SK-N-SH (cell line): ENCODE data around the gene ARHGEF17. TPM values are rescaled to one million over a fixed set of nuclear protein-coding genes. Genes with fewer than 3 reads are reported as not detected.

Source experiments
- CTCF ChIA-PET: fragments of 300-600, 350-600 bp; formaldehyde crosslinking; extraction: SDS; loops from one replicate; lab custom pipeline; 2021; lab: Yijun Ruan, JAX
- POLR2A ChIA-PET: fragments of 350-600 bp; sonication (Branson Sonifier 250); formaldehyde crosslinking; extraction: SDS; loops from one replicate; lab custom pipeline; 2020; ENCODE audit warnings: antibody characterized with exemption, inconsistent platforms; lab: Yijun Ruan, JAX
- DNase-seq: peaks from one replicate; pipeline ENCODE4 v3.0.0; 2012
- H2AFZ ChIP-seq: fragments of 200-600 bp; sonication (generic); 2 replicates; pipeline ENCODE4 v1.8.1; 2016; ENCODE audit warnings: antibody characterized with exemption, mild to moderate bottlenecking, low read depth
- H3F3A ChIP-seq: fragments of 200-600 bp; sonication (generic); replicated peaks from 2 replicates; pipeline ENCODE3; 2016; ENCODE audit warnings: antibody characterized with exemption, mild to moderate bottlenecking; ENCODE audit not compliant: insufficient read depth
- H3K27ac ChIP-seq, 2 experiments: fragments of 200-500 bp in 1 of 2; fragments of 200-600 bp in 1 of 2; sonication (Bioruptor generic) in 1 of 2; sonication (generic), shearing (Covaris generic) in 1 of 2; 2 replicates each; pipeline versions ENCODE4 v1.5.1 to v1.6.1; 2014 to 2016; ENCODE audit warnings: low read depth in 2 of 2, inconsistent platforms in 1 of 2, low read length in 1 of 2, mild to moderate bottlenecking in 1 of 2, mixed read lengths in 1 of 2
- H3K27me3 ChIP-seq: fragments of 200-600 bp; sonication (generic), shearing (Covaris generic); 2 replicates; pipeline ENCODE4 v1.6.1; 2016; ENCODE audit warnings: mixed run types; ENCODE audit not compliant: insufficient read depth
- H3K36me3 ChIP-seq, 2 experiments: fragments of 200-500 bp in 1 of 2; fragments of 200-600 bp in 1 of 2; sonication (Bioruptor generic) in 1 of 2; sonication (generic) in 1 of 2; replicated peaks in 1 of 2; 2 replicates each; pipeline versions ENCODE3 to v1.5.1; 2014 to 2016; ENCODE audit warnings: low read length in 1 of 2, mild to moderate bottlenecking in 1 of 2; ENCODE audit not compliant: insufficient read depth in 2 of 2, control insufficient read depth in 1 of 2
- H3K4me1 ChIP-seq, 2 experiments: fragments of 200-500 bp in 1 of 2; fragments of 200-600 bp in 1 of 2; sonication (Bioruptor generic) in 1 of 2; sonication (generic), shearing (Covaris generic) in 1 of 2; 2 replicates each; pipeline versions ENCODE4 v1.5.1 to v1.6.1; 2014 to 2016; ENCODE audit warnings: low read depth in 1 of 2, low read length in 1 of 2, mixed run types in 1 of 2; ENCODE audit not compliant: insufficient read depth in 2 of 2, control insufficient read depth in 1 of 2
- H3K4me2 ChIP-seq: fragments of 200-600 bp; sonication (generic), shearing (Covaris generic); 2 replicates; pipeline ENCODE4 v1.6.1; 2017; ENCODE audit warnings: mixed run types
- H3K4me3 ChIP-seq, 2 experiments: fragments of 200-500 bp in 1 of 2; fragments of 200-600 bp in 1 of 2; sonication (Bioruptor generic) in 1 of 2; sonication (generic), shearing (Covaris generic) in 1 of 2; 2 replicates each; pipeline versions ENCODE4 v1.5.1 to v1.8.1; 2014 to 2016; ENCODE audit warnings: low read depth in 2 of 2, inconsistent platforms in 1 of 2, low read length in 1 of 2, mild to moderate bottlenecking in 1 of 2, mixed read lengths in 1 of 2, moderate library complexity in 1 of 2
- H3K79me2 ChIP-seq: fragments of 200-600 bp; sonication (generic); 2 replicates; pipeline ENCODE4 v1.8.1; 2017; ENCODE audit warnings: mild to moderate bottlenecking; ENCODE audit not compliant: insufficient read depth
- H3K9ac ChIP-seq: fragments of 200-600 bp; sonication (generic); 2 replicates; pipeline ENCODE4 v1.6.1; 2017; ENCODE audit warnings: mixed run types
- H3K9me2 ChIP-seq: fragments of 200-600 bp; sonication (generic); 2 replicates; pipeline ENCODE4 v1.6.1; 2017; ENCODE audit warnings: mixed run types
- H3K9me3 ChIP-seq: fragments of 200-600 bp; sonication (generic); 2 replicates; pipeline ENCODE4 v1.6.1; 2017; ENCODE audit warnings: mixed run types, mild to moderate bottlenecking, moderate library complexity
- H4K20me1 ChIP-seq: fragments of 200-600 bp; sonication (generic); 2 replicates; pipeline ENCODE4 v1.6.1; 2017; ENCODE audit warnings: mild to moderate bottlenecking, mixed run types; ENCODE audit not compliant: insufficient read depth
- EP300 ChIP-seq, 2 experiments: IDR thresholded peaks; 2 replicates each; pipeline versions ENCODE4 v1.4.0 to v1.6.1; 2012; ENCODE audit warnings: borderline replicate concordance in 1 of 2, low read depth in 1 of 2, low read length in 1 of 2
- FOXM1 ChIP-seq: IDR thresholded peaks from 2 replicates; pipeline ENCODE4 v1.4.0; 2012; ENCODE audit warnings: low read depth, mild to moderate bottlenecking
- JUND ChIP-seq: IDR thresholded peaks from 2 replicates; pipeline ENCODE4 v1.4.0; 2012
- MAX ChIP-seq: IDR thresholded peaks from 2 replicates; pipeline ENCODE4 v1.4.0; 2012; ENCODE audit warnings: low read depth
- MEF2A ChIP-seq: IDR thresholded peaks from 2 replicates; pipeline ENCODE4 v1.4.0; 2012; ENCODE audit warnings: low read depth, borderline replicate concordance
- NFIC ChIP-seq: IDR thresholded peaks from 2 replicates; pipeline ENCODE4 v1.4.0; 2012; ENCODE audit warnings: borderline replicate concordance
- NRF1 ChIP-seq: IDR thresholded peaks from 2 replicates; pipeline ENCODE4 v1.6.1; 2012; ENCODE audit warnings: low read depth, mild to moderate bottlenecking, low read length
- PBX3 ChIP-seq: IDR thresholded peaks from 2 replicates; pipeline ENCODE4; 2012
- POLR2AphosphoS5 ChIP-seq: IDR thresholded peaks from 2 replicates; pipeline ENCODE4 v1.6.1; 2012; ENCODE audit warnings: low read depth, low read length
- RAD21 ChIP-seq: IDR thresholded peaks from 2 replicates; pipeline ENCODE4 v1.6.1; 2012; ENCODE audit warnings: mild to moderate bottlenecking, low read length
- REST ChIP-seq: IDR thresholded peaks from 2 replicates; pipeline ENCODE4 v1.6.1; 2012; ENCODE audit warnings: mild to moderate bottlenecking, low read depth, low read length, moderate library complexity
- RFX5 ChIP-seq: IDR thresholded peaks from 2 replicates; pipeline ENCODE4 v1.6.1; 2012; ENCODE audit warnings: mild to moderate bottlenecking, improper control_type of control experiment, low read length
- SMC3 ChIP-seq: IDR thresholded peaks from 2 replicates; pipeline ENCODE4 v1.6.1; 2012; ENCODE audit warnings: low read depth, low read length, improper control_type of control experiment
- WGBS: methylation state at CpG from one replicate; pipeline ENCODE4 v1.1.6; 2017; ENCODE audit warnings: low lambda C conversion rate; 5-methylcytosine and 5-hydroxymethylcytosine counted together
- polyA plus RNA-seq, 3 experiments: library from polyadenylated mRNA; depleted of rRNA; stranded (reverse); fragments of >200 nt; gene quantifications; 2 replicates each; pipeline ENCODE4 v1.2.3, GENCODE V29; 2012
- TF ChIP-seq, protein P1 (sequence below): fragments of 200-600 bp; sonication (generic); IDR thresholded peaks from 2 replicates; pipeline ENCODE4 v1.6.1; 2017; ENCODE audit warnings: antibody characterized with exemption, mild to moderate bottlenecking, moderate library complexity
- TF ChIP-seq, protein P2 (sequence below): fragments of 150-350 bp; IDR thresholded peaks from 2 replicates; pipeline ENCODE4 v1.6.1; 2017; ENCODE audit warnings: antibody characterized with exemption, low read length, low read depth, borderline replicate concordance
- TF ChIP-seq, protein P3 (sequence below): IDR thresholded peaks from 2 replicates; pipeline ENCODE4 v1.4.0; 2012; ENCODE audit warnings: low read depth, borderline replicate concordance

Gene ARHGEF17
- polyA plus RNA-seq, 1 of the 3 experiments (the other 2 are of a cell fraction): 45.9 TPM

GRCh38 chr11:73295996-73296318 lies 12.1 kb upstream of the ARHGEF17 start:
- H3K4me1 ChIP-seq: peaks cover 0 to 4% of the 10 kb centered on the region in 2 experiments; a peak in 1 of 4 replicates
- H3K4me3 ChIP-seq: no peak overlapping the region
- no peaks in the 10 kb centered on the region for H3K79me2 ChIP-seq
- TF ChIP-seq JUND (no peak), RAD21 (no peak), RFX5 (no peak), REST (no peak), MEF2A (no peak), PBX3 (no peak), NRF1 (no peak), MAX (no peak)
- TF ChIP-seq, protein P1, sequence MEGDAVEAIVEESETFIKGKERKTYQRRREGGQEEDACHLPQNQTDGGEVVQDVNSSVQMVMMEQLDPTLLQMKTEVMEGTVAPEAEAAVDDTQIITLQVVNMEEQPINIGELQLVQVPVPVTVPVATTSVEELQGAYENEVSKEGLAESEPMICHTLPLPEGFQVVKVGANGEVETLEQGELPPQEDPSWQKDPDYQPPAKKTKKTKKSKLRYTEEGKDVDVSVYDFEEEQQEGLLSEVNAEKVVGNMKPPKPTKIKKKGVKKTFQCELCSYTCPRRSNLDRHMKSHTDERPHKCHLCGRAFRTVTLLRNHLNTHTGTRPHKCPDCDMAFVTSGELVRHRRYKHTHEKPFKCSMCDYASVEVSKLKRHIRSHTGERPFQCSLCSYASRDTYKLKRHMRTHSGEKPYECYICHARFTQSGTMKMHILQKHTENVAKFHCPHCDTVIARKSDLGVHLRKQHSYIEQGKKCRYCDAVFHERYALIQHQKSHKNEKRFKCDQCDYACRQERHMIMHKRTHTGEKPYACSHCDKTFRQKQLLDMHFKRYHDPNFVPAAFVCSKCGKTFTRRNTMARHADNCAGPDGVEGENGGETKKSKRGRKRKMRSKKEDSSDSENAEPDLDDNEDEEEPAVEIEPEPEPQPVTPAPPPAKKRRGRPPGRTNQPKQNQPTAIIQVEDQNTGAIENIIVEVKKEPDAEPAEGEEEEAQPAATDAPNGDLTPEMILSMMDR: no peak
- ChIA-PET POLR2A (no interaction called here), CTCF (interaction anchor here (1.5 to 14.4 kb wide), 6 partner anchors 12 to 110 kb away, joined by 4 to 159 read pairs (median 18); partner anchors contain the start of gene ARHGEF17)
- H4K20me1 ChIP-seq: no peaks in the 10 kb centered on the region
- no peak overlapping the region for H2AFZ ChIP-seq
- DNase-seq: no peak
- H3K9ac ChIP-seq: no peak overlapping the region
- H3F3A ChIP-seq: no peaks in the 10 kb centered on the region
- H3K27me3 ChIP-seq: no peaks in the 10 kb centered on the region
- no peaks in the 10 kb centered on the region for H3K36me3 ChIP-seq
- H3K9me2 ChIP-seq: no peaks in the 10 kb centered on the region
- 95% methylated on average over 3 of the region's 3 CpGs for WGBS
- H3K9me3 ChIP-seq: no peaks in the 10 kb centered on the region
- H3K27ac ChIP-seq: no peak overlapping the region
- no peak overlapping the region for H3K4me2 ChIP-seq

DNA sequence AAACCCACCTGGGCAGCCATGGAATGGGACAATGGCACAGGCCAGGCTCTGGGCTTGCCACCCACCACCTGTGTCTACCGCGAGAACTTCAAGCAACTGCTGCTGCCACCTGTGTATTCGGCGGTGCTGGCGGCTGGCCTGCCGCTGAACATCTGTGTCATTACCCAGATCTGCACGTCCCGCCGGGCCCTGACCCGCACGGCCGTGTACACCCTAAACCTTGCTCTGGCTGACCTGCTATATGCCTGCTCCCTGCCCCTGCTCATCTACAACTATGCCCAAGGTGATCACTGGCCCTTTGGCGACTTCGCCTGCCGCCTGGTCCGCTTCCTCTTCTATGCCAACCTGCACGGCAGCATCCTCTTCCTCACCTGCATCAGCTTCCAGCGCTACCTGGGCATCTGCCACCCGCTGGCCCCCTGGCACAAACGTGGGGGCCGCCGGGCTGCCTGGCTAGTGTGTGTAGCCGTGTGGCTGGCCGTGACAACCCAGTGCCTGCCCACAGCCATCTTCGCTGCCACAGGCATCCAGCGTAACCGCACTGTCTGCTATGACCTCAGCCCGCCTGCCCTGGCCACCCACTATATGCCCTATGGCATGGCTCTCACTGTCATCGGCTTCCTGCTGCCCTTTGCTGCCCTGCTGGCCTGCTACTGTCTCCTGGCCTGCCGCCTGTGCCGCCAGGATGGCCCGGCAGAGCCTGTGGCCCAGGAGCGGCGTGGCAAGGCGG lies 11.4 kb upstream of the ARHGEF17 start:
- Histone ChIP-seq H4K20me1 (no peaks in the 10 kb centered on the region), H3K27ac (no peak overlapping the region), H3K9me3 (no peaks in the 10 kb centered on the region), H3K9ac (no peak overlapping the region), H3F3A (no peaks in the 10 kb centered on the region), H3K4me3 (no peak overlapping the region), H3K36me3 (no peaks in the 10 kb centered on the region), H3K4me2 (no peak overlapping the region), H3K4me1 (peaks cover 0 to 4% of the 10 kb centered on the region in 2 experiments; a peak in 1 of 4 replicates), H3K79me2 (no peaks in the 10 kb centered on the region), H3K9me2 (no peaks in the 10 kb centered on the region), H2AFZ (no peak overlapping the region), H3K27me3 (no peaks in the 10 kb centered on the region)
- ChIA-PET CTCF (interaction anchor here (1.0 to 14.4 kb wide), 11 partner anchors 9 to 364 kb away, joined by 3 to 159 read pairs (median 6); partner anchors contain the start of gene ARHGEF17), POLR2A (no interaction called here)
- 95% methylated on average over 21 of the region's 35 CpGs for WGBS
- no peak for DNase-seq
- TF ChIP-seq, protein P2, sequence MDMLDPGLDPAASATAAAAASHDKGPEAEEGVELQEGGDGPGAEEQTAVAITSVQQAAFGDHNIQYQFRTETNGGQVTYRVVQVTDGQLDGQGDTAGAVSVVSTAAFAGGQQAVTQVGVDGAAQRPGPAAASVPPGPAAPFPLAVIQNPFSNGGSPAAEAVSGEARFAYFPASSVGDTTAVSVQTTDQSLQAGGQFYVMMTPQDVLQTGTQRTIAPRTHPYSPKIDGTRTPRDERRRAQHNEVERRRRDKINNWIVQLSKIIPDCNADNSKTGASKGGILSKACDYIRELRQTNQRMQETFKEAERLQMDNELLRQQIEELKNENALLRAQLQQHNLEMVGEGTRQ: no peak
- TF ChIP-seq PBX3 (no peak), NRF1 (no peak), SMC3 (no peak), EP300 (IDR thresholded peaks at IDR 0.05; ENCODE audit: borderline replicate concordance in 1 of 2, low read depth in 1 of 2, low read length in 1 of 2) (no peak), FOXM1 (no peak), NFIC (no peak), RFX5 (no peak), POLR2AphosphoS5 (no peak)
- TF ChIP-seq, protein P3, sequence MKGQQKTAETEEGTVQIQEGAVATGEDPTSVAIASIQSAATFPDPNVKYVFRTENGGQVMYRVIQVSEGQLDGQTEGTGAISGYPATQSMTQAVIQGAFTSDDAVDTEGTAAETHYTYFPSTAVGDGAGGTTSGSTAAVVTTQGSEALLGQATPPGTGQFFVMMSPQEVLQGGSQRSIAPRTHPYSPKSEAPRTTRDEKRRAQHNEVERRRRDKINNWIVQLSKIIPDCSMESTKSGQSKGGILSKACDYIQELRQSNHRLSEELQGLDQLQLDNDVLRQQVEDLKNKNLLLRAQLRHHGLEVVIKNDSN: no peak
